HepG2 (cell line): ENCODE results near the gene C4B. TPM values are rescaled to one million over a fixed set of nuclear protein-coding genes. Genes with fewer than 3 reads are reported as not detected.
"Not testable (repeated sequence)": the region's sequence is repeated elsewhere in the genome, so short reads cannot be mapped to it uniquely, and the experiment has no call there.

ENCODE experiments used
- ATAC-seq: fragments of 200-7000 bp; cut with Tn5 transposase; 3 replicates; pipeline ENCODE4 v1.9.1; 2020; ENCODE audit warnings: mild to moderate bottlenecking, moderate library complexity
- BruUV-seq: library from RNA; stranded (reverse); fragments of 400-500 nt; replicated peaks from 2 replicates; lab custom pipeline; 2021; lab: Mats Ljungman, UMichigan
- CTCF ChIA-PET: fragments of 300-600 bp; formaldehyde crosslinking; extraction: SDS; loops from one replicate; lab custom pipeline; 2021; ENCODE audit warnings: low total read pairs, inconsistent platforms, low intra/inter-chr PET ratio; lab: Yijun Ruan, JAX
- POLR2A ChIA-PET: fragments of 350-600 bp; sonication (Branson Sonifier 250); formaldehyde crosslinking; loops from one replicate; lab custom pipeline; 2020; ENCODE audit warnings: antibody characterized with exemption, inconsistent platforms; lab: Yijun Ruan, JAX
- DNase-seq: peaks from one replicate; pipeline ENCODE4 v3.0.0-alpha.2; 2015; ENCODE audit warnings: low spot score
- FAIRE-seq: peaks from 3 replicates; lab custom pipeline; 2011; peaks lifted over from hg19 to GRCh38; lab: Jason Lieb, UNC
- H2AFZ ChIP-seq: one replicate; pipeline ENCODE4 v1.6.1; 2011; ENCODE audit warnings: low read length, inconsistent platforms
- H3K27ac ChIP-seq: fragments of 300-600 bp; 3 replicates; pipeline ENCODE4 v1.8.0; 2011; ENCODE audit warnings: mixed run types, mild to moderate bottlenecking, mixed read lengths, low read length, inconsistent platforms; ENCODE audit not compliant: insufficient read depth; ENCODE audit errors: extremely low read length
- H3K27me3 ChIP-seq, 2 experiments: fragments of 200-600 bp in 1 of 2; 2 replicates in 1 of 2; 3 replicates in 1 of 2; pipeline versions ENCODE4 v1.6.0 to v1.8.0; 2011; ENCODE audit warnings: low read length in 2 of 2, mild to moderate bottlenecking in 2 of 2, moderate library complexity in 2 of 2, inconsistent platforms in 1 of 2; ENCODE audit not compliant: insufficient read depth in 2 of 2, control insufficient read depth in 1 of 2
- H3K36me3 ChIP-seq, 2 experiments: fragments of 200-600 bp in 1 of 2; replicated peaks in 1 of 2; 2 replicates in 1 of 2; 3 replicates in 1 of 2; pipeline versions ENCODE4 v1.5.1 to v1.8.0; 2011; ENCODE audit warnings: low read length in 2 of 2, inconsistent platforms in 1 of 2; ENCODE audit not compliant: insufficient read depth in 2 of 2, control insufficient read depth in 1 of 2
- H3K4me1 ChIP-seq: 2 replicates; pipeline ENCODE4 v1.5.1; 2012; ENCODE audit warnings: low read length, inconsistent platforms; ENCODE audit not compliant: insufficient read depth
- H3K4me2 ChIP-seq: 2 replicates; pipeline ENCODE4 v1.6.0; 2011; ENCODE audit warnings: low read depth, low read length, inconsistent platforms
- H3K4me3 ChIP-seq, 3 experiments: fragments of 200-600 bp in 1 of 3; sonication (generic), shearing (Covaris generic) in 1 of 3; replicated peaks in 1 of 3; 2 replicates each; pipeline ENCODE4 v1.5.1; 2011 to 2016; ENCODE audit warnings: low read length in 3 of 3, inconsistent platforms in 2 of 3, low read depth in 2 of 3, mild to moderate bottlenecking in 2 of 3, control low read depth in 1 of 3, mixed read lengths in 1 of 3; ENCODE audit not compliant: insufficient read depth in 1 of 3
- H3K79me2 ChIP-seq: one replicate; pipeline ENCODE4 v1.6.1; 2011; ENCODE audit warnings: low read length, inconsistent platforms; ENCODE audit not compliant: insufficient read depth
- H3K9ac ChIP-seq: 2 replicates; pipeline ENCODE4 v1.6.0; 2011; ENCODE audit warnings: mild to moderate bottlenecking, low read depth, low read length, inconsistent platforms; ENCODE audit not compliant: insufficient read depth
- H3K9me3 ChIP-seq: 2 replicates; pipeline ENCODE4 v1.5.1; 2012; ENCODE audit warnings: mild to moderate bottlenecking, low read length
- H4K20me1 ChIP-seq: 2 replicates; pipeline ENCODE4 v1.6.0; 2011; ENCODE audit warnings: inconsistent platforms, mild to moderate bottlenecking, low read length, moderate library complexity; ENCODE audit not compliant: insufficient read depth
- HNRNPK ChIP-seq: fragments of 200-400 bp; formaldehyde crosslinking; IDR thresholded peaks from 2 replicates; pipeline ENCODE4 v1.6.1; 2018; ENCODE audit warnings: low read length, low read depth, moderate library complexity, mild to moderate bottlenecking; ENCODE audit not compliant: poor library complexity, severe bottlenecking
- PCBP2 ChIP-seq: fragments of 200-400 bp; formaldehyde crosslinking; optimal IDR thresholded peaks from 2 replicates; pipeline ENCODE3; 2018; ENCODE audit warnings: low read length, low read depth; ENCODE audit not compliant: poor library complexity, severe bottlenecking
- WGBS: methylation state at CpG from one replicate; pipeline ENCODE4 v1.1.6; 2017; ENCODE audit warnings: low lambda C conversion rate; 5-methylcytosine and 5-hydroxymethylcytosine counted together
- in situ Hi-C: cut with HindIII; loops from 2 replicates; pipeline ENCODE4 v1.10.0; 2017; ENCODE audit warnings: low pct_unique_long_range_greater_than_20kb; ENCODE audit not compliant: extremely low pct_ligation_motif_present
- intact Hi-C: fragments of 100-400 bp; cut with micrococcal nuclease; formaldehyde crosslinking; loops from one replicate; pipeline ENCODE4 v1.10.0; 2022; ENCODE audit not compliant: unreplicated experiment
- polyA plus RNA-seq, 8 experiments: library from polyadenylated mRNA; depleted of rRNA in 3 of 8; stranded (reverse) in 7 of 8; unstranded in 1 of 8; fragments of >200 nt; fragmentation: Illumina TruSeq in 4 of 8; extraction: Trizol in 4 of 8; gene quantifications; 2 replicates each; pipeline versions ENCODE4 v1.2.1 to v1.2.3, GENCODE V29; 2011 to 2016; ENCODE audit warnings: low read depth in 4 of 8, missing spikeins in 1 of 8, mixed read lengths in 1 of 8; ENCODE audit not compliant: insufficient read depth in 1 of 8
- total RNA-seq, 5 experiments: library from RNA; depleted of rRNA; stranded (reverse); fragments of >200 nt; fragmentation: Illumina TruSeq; extraction: Trizol; gene quantifications; 2 replicates each; pipeline ENCODE4 v1.2.3, GENCODE V29; 2016; ENCODE audit warnings: low read depth in 1 of 5
- TF ChIP-seq, protein P1 (sequence below): sonication (generic); formaldehyde crosslinking; IDR thresholded peaks from 2 replicates; pipeline ENCODE4 v1.4.0; 2020; ENCODE audit warnings: missing genetic modification reagents

Gene C4B
- total and polyA plus RNA-seq, 2 of the 13 experiments (the other 11 are each of a cell fraction or from before 2014, with no cell fraction given): 167 to 538 TPM

DNA sequence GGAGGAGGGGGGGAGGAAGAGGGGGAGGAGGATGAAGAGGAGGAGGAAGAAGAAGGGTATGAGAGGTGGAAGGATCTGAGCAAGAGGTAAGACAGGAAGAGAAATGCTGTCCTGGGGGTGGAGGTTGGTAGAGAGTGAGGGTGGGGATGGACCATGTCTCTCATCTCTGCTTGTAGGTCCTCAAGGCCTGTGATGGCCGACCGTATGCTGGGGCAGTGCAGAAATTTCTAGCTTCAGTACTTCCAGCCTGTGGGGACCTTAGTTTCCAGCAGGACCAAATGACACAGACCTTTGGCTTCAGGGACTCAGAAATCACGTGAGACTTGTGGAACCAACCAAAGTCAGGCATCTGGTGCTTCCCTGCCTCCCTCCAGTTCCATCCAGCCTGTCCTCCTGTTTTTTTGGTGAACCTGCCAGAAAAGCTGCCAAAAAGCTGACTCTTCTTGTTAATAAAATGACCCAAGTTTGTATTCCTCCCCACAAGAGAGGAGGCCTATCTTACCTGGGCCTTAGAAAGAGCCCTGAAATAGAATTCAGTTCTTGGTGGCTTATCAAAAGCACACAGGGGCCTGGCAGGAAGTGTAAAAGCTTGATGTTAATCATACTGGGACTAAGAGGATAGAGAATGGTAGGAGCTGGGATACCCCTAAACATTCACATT, 35.2 kb upstream of the C4B start:
- DNase-seq (no peak), ATAC-seq (no peak), FAIRE-seq (no peak)
- Histone ChIP-seq H3K4me2 (no peak overlapping the region), H3K9ac (no peak overlapping the region), H3K4me1 (peaks cover 7% of the 10 kb centered on the region; the same call in 1 of the 2 replicates), H3K36me3 (peaks cover 0 to 7% of the 10 kb centered on the region in 2 experiments; a peak in 2 of 5 replicates), H2AFZ (no peak overlapping the region), H4K20me1 (no peaks in the 10 kb centered on the region), H3K4me3 (no peak overlapping the region), H3K27ac (no peak overlapping the region), H3K27me3 (no peaks in the 10 kb centered on the region), H3K79me2 (no peaks in the 10 kb centered on the region), H3K9me3 (no peaks in the 10 kb centered on the region)
- no TSS peak for BruUV-seq
- CTCF ChIA-PET: no interaction called here
- intact Hi-C loops: no loop called here
- POLR2A ChIA-PET: interaction anchor here (0.8 to 1.7 kb wide), 5 partner anchors 10 to 77 kb away, joined by 3 to 5 read pairs (median 4); partner anchors contain the start of genes CFB, NELFE, SKIC2 and ZBTB12
- TF ChIP-seq HNRNPK: peak; percentile 76
- TF ChIP-seq, protein P1, sequence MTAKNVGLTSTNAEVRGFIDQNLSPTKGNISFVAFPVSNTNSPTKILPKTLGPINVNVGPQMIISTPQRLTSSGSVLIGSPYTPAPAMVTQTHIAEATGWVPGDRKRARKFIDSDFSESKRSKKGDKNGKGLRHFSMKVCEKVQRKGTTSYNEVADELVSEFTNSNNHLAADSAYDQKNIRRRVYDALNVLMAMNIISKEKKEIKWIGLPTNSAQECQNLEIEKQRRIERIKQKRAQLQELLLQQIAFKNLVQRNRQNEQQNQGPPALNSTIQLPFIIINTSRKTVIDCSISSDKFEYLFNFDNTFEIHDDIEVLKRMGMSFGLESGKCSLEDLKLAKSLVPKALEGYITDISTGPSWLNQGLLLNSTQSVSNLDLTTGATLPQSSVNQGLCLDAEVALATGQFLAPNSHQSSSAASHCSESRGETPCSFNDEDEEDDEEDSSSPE (CRISPR knock-in tag): no peak
- TF ChIP-seq PCBP2: peak; percentile 46
- in situ Hi-C loops: no loop called here
- 87% methylated on average over 3 of the region's 3 CpGs for WGBS

GRCh38 chr6:31980195-31980876, 34.3 kb upstream of the C4B start:
- POLR2A ChIA-PET: interaction anchor here (0.8 to 1.3 kb wide), 3 partner anchors 9 to 78 kb away, joined by 3 to 5 read pairs (median 3); partner anchors contain the start of genes DXO, NELFE, SKIC2 and ZBTB12
- not testable (repeated sequence) for BruUV-seq

DNA sequence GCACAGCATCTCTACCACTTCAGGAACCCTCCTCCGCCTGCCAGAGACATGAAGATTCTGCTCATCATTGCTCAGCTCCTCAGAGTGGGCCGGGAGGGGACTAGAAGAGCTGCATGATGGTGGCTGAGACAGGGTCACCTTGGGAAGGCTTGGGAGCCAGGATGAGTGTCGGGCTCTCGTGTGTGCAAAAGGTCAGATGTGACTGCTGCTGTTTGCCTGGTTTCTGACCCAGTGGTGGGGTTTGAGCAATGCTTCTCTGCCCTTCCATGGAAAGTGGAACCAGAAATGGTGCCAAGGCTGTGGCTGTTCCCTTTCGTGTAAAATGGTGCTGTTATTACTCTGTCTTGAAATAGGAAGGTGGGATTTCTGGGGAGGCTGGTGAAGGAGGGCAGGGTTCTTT, 33.6 kb upstream of the C4B start:
- H2AFZ ChIP-seq, H3K36me3 ChIP-seq, H3K27me3 ChIP-seq, H3K9me3 ChIP-seq, intact Hi-C loops, H3K4me3 ChIP-seq, H3K27ac ChIP-seq, H4K20me1 ChIP-seq, H3K9ac ChIP-seq, H3K79me2 ChIP-seq, BruUV-seq, H3K4me2 ChIP-seq, CTCF ChIA-PET, DNase-seq, H3K4me1 ChIP-seq, FAIRE-seq, in situ Hi-C loops: not testable (repeated sequence)
- no CpG with 5 or more reads among the region's 5 CpGs for WGBS
- peak; percentile 4; the same call in 2 of the 3 replicates for ATAC-seq
- POLR2A ChIA-PET: interaction anchor here (1.1 kb wide), 1 partner anchor 9 kb away, joined by 3 read pairs; the partner anchor contains the start of gene DXO

More at GRCh38 chr6:31980195-31980876, 34.3 kb upstream of the C4B start:
- H3K4me1 ChIP-seq, FAIRE-seq, H3K4me3 ChIP-seq, H3K9me3 ChIP-seq, in situ Hi-C loops, H3K9ac ChIP-seq, H3K27ac ChIP-seq, H3K79me2 ChIP-seq, H3K4me2 ChIP-seq, H4K20me1 ChIP-seq, intact Hi-C loops, H3K36me3 ChIP-seq, ATAC-seq, DNase-seq, H2AFZ ChIP-seq, H3K27me3 ChIP-seq, CTCF ChIA-PET: not testable (repeated sequence)
- WGBS: 95% methylated on average over 13 of the region's 13 CpGs
